NCI-H345 (cell line): ENCODE data around the gene SLC38A4.
"Not testable (repeated sequence)": the region's sequence is repeated elsewhere in the genome, so short reads cannot be mapped to it uniquely, and the experiment has no call there.

Experiments used
- DNase-seq: peaks from one replicate; lab custom pipeline; 2025; lab: John Stamatoyannopoulos, UW

Gene SLC38A4

GRCh38 chr12:46775796-46776195 is 50.0 kb downstream of the SLC38A4 start:
- no peak for DNase-seq

GRCh38 chr12:46774322-46774633 is 51.5 kb downstream of the SLC38A4 start:
- DNase-seq: no peak

- no peak for DNase-seq
Observed at GRCh38 chr12:46773586-46774321, 52.0 kb downstream of the SLC38A4 start.

GRCh38 chr12:46771268-46771827 is 54.4 kb downstream of the SLC38A4 start:
- DNase-seq: no peak

- DNase-seq: no peak
Observed at GRCh38 chr12:46770501-46771183, 55.2 kb downstream of the SLC38A4 start.

GRCh38 chr12:46764005-46764404 is 61.8 kb downstream of the SLC38A4 start:
- DNase-seq: no peak

GRCh38 chr12:46763230-46763629 is 62.6 kb downstream of the SLC38A4 start:
- DNase-seq: no peak

- no peak for DNase-seq
Observed at GRCh38 chr12:46754550-46754949, 71.2 kb downstream of the SLC38A4 start.

GRCh38 chr12:46752396-46752795 is 73.4 kb downstream of the SLC38A4 start:
- no peak for DNase-seq

- no peak for DNase-seq
Observed at GRCh38 chr12:46751173-46751572, 74.6 kb downstream of the SLC38A4 start.

- DNase-seq: no peak
Observed at GRCh38 chr12:46749322-46749721, 76.5 kb downstream of the SLC38A4 start.

GRCh38 chr12:46744283-46744682 is 81.5 kb downstream of the SLC38A4 start:
- DNase-seq: no peak

GRCh38 chr12:46743456-46743855 is 82.3 kb downstream of the SLC38A4 start:
- DNase-seq: no peak

GRCh38 chr12:46742271-46742670 is 83.5 kb downstream of the SLC38A4 start:
- DNase-seq: not testable (repeated sequence)

GRCh38 chr12:46725332-46725731 is 100.5 kb downstream of the SLC38A4 start:
- no peak for DNase-seq

GRCh38 chr12:46723629-46724419 is 102.0 kb downstream of the SLC38A4 start:
- DNase-seq: no peak

GRCh38 chr12:46722394-46723185 is 103.2 kb downstream of the SLC38A4 start:
- DNase-seq: no peak

- DNase-seq: no peak
Observed at GRCh38 chr12:46718495-46718894, 107.3 kb downstream of the SLC38A4 start.

GRCh38 chr12:46717868-46718267 is 107.9 kb downstream of the SLC38A4 start:
- no peak for DNase-seq

- no peak for DNase-seq
Observed at GRCh38 chr12:46717159-46717558, 108.6 kb downstream of the SLC38A4 start.
